Dendritic cell treated with granulocyte-macrophage colony-stimulating factor and Interleukin-4, amounts not matched to agents 40 ng/mL and 50 ng/mL, for 4 days (primary cell): ENCODE results near the gene ZNF418.
"Not testable (repeated sequence)": the region's sequence is repeated elsewhere in the genome, so short reads cannot be mapped to it uniquely, and the experiment has no call there.

ENCODE experiments used
- H3K27ac Mint-ChIP-seq: one replicate; pipeline ENCODE4 v1.8.0; 2022; ENCODE audit warnings: mild to moderate bottlenecking, mixed read lengths
- H3K27me3 Mint-ChIP-seq: one replicate; pipeline ENCODE4 v1.8.0; 2022; ENCODE audit warnings: mild to moderate bottlenecking, mixed read lengths
- H3K36me3 Mint-ChIP-seq: one replicate; pipeline ENCODE4 v1.8.0; 2022; ENCODE audit warnings: low read depth, mixed read lengths
- H3K4me1 Mint-ChIP-seq: one replicate; pipeline ENCODE4 v1.8.0; 2022; ENCODE audit warnings: low read depth, mixed read lengths
- H3K4me3 Mint-ChIP-seq: one replicate; pipeline ENCODE4 v1.8.0; 2022; ENCODE audit warnings: mild to moderate bottlenecking, moderate library complexity, mixed read lengths
- H3K9me3 Mint-ChIP-seq: one replicate; pipeline ENCODE4 v1.8.0; 2022; ENCODE audit warnings: mixed read lengths
- intact Hi-C: fragments of 100-400 bp; cut with micrococcal nuclease; formaldehyde crosslinking; loops from one replicate; pipeline ENCODE4 v1.15.0; 2022

Gene ZNF418

DNA sequence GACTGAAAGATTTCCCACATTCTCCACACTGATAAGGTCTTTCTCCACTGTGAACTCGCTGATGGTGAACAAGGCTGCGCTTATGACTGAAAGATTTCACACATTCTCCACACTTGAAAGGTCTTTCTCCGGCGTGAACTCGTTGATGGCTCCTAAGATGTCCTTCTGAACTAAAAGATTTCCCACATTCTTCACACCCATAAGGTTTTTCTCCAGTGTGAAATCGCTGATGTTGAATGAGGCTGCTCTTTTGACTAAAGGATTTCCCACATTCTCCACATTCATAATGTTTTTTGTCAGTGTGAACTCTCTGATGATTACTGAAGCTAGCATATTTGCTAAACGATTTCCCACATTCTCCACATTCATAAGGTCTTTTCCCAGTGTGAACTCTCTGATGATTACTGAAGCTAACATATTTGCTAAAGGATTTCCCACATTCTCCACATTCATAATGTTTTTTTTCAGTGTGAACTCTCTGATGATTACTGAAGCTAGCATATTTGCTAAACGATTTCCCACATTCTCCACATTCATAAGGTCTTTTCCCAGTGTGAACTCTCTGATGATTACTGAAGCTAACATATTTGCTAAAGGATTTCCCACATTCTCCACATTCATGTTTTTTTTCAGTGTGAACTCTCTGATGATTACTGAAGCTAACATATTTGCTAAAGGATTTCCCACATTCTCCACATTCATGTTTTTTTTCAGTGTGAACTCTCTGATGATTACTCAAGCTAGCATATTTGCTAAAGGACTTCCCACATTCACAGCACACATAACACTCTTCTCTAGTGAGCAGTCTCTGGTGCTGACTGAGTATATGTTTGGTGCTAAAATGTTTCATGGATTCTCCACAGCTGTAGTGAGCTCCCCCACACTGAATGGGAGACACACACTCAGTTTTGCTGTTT is 61.1 kb downstream of the ZNF418 start:
- H3K4me1 Mint-ChIP-seq, intact Hi-C loops, H3K27me3 Mint-ChIP-seq, H3K4me3 Mint-ChIP-seq, H3K27ac Mint-ChIP-seq: not testable (repeated sequence)
- peaks cover 98% of the 10 kb centered on the region for H3K9me3 Mint-ChIP-seq
- H3K36me3 Mint-ChIP-seq = peaks cover 79% of the 10 kb centered on the region

DNA sequence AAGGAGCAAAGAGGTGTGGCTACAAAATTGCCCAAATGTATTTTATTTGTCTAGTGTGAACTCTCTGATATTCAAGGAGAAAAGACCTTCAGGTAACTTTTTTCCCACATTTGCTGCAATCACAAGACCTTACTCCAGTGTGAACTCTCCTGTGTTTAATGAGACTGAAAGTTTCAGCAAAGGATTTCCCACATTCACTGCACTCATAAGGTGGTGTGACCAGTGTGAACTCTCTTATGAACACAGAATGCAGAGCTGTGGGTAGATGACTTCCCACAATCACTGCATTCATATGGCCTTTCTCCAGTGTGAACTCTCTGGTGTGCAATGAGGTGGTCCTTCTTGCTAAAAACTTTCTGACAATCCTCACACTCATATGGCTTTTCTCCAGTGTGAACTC is 62.8 kb downstream of the ZNF418 start:
- H3K27me3 Mint-ChIP-seq = no peaks in the 10 kb centered on the region
- intact Hi-C loops = no loop called here
- no peaks in the 10 kb centered on the region for H3K4me1 Mint-ChIP-seq
- peaks cover 79% of the 10 kb centered on the region for H3K36me3 Mint-ChIP-seq
- no peak overlapping the region for H3K4me3 Mint-ChIP-seq
- H3K9me3 Mint-ChIP-seq = peaks cover 100% of the 10 kb centered on the region
- no peak overlapping the region for H3K27ac Mint-ChIP-seq
